Sigmoid colon (tissue), 3 donors: ENCODE measurements around the gene DNER.

Source experiments
- CTCF ChIP-seq, 4 experiments: fragments of 450-650 bp in 3 of 4; fragments of 200-600 bp in 1 of 4; IDR thresholded peaks; one replicate each; pipeline ENCODE4 v1.5.1; 2016 to 2019; ENCODE audit warnings: antibody characterized with exemption in 4 of 4, mild to moderate bottlenecking in 3 of 4, moderate library complexity in 2 of 4
- POLR2A ChIP-seq, 2 donors: fragments of 450-650 bp; IDR thresholded peaks; one replicate each; pipeline ENCODE4 v1.6.1; 2016; ENCODE audit warnings: antibody characterized with exemption in 2 of 2, mild to moderate bottlenecking in 2 of 2, moderate library complexity in 2 of 2

- TF ChIP-seq CTCF (IDR thresholded peaks at IDR 0.05) (no peak), POLR2A (IDR thresholded peaks at IDR 0.05) (no peak)
These were observed 14.0 kb upstream of the DNER start for GRCh38 chr2:229728370-229728769.
